Skeletal muscle tissue (tissue), 4 donors: ENCODE measurements around the gene AHCTF1. TPM values are rescaled to one million over a fixed set of nuclear protein-coding genes. Genes with fewer than 3 reads are reported as not detected.

ENCODE experiments used
- H3K27ac ChIP-seq: one replicate; pipeline ENCODE4 v1.7.0; 2013; ENCODE audit warnings: mild to moderate bottlenecking, low read depth, low read length, inconsistent platforms
- H3K27me3 ChIP-seq, 3 donors: one replicate each; pipeline ENCODE4 v1.7.0; 2013; ENCODE audit warnings: low read length in 3 of 3; ENCODE audit not compliant: control insufficient read depth in 3 of 3, insufficient read depth in 3 of 3
- H3K36me3 ChIP-seq, 3 donors: one replicate each; pipeline ENCODE4 v1.7.0; 2013; ENCODE audit warnings: low read length in 3 of 3; ENCODE audit not compliant: control insufficient read depth in 3 of 3, insufficient read depth in 3 of 3
- H3K4me1 ChIP-seq, 3 donors: one replicate each; pipeline ENCODE4 v1.7.0; 2013; ENCODE audit warnings: low read length in 3 of 3, mild to moderate bottlenecking in 3 of 3; ENCODE audit not compliant: control insufficient read depth in 3 of 3, insufficient read depth in 3 of 3
- H3K4me3 ChIP-seq, 3 donors: one replicate each; pipeline ENCODE4 v1.7.0; 2013; ENCODE audit warnings: low read length in 3 of 3
- H3K9ac ChIP-seq, 3 donors: one replicate each; pipeline ENCODE4 v1.7.0; 2013; ENCODE audit warnings: low read length in 3 of 3, mild to moderate bottlenecking in 3 of 3, moderate library complexity in 2 of 3, low read depth in 1 of 3
- H3K9me3 ChIP-seq, 3 donors: one replicate each; pipeline ENCODE4 v1.7.0; 2013; ENCODE audit warnings: low read length in 3 of 3; ENCODE audit not compliant: control insufficient read depth in 3 of 3
- total RNA-seq: library from RNA; depleted of rRNA; stranded (reverse); fragments of >200 nt; gene quantifications from one replicate; pipeline ENCODE4 v1.2.3, GENCODE V29; 2014
- donor health status: Osteomylitis.

Gene AHCTF1
- total RNA-seq, 1 donor from 2014 or later = 19.3 TPM

GRCh38 chr1:246803883-246804282 lies 127.9 kb downstream of the AHCTF1 start:
- no peak overlapping the region for H3K27ac ChIP-seq
- peaks cover 3 to 4% (median 3%) of the 10 kb centered on the region in 3 donors for H3K4me1 ChIP-seq
- no peaks in the 10 kb centered on the region for H3K9me3 ChIP-seq
- H3K9ac ChIP-seq = no peak overlapping the region
- no peaks in the 10 kb centered on the region for H3K36me3 ChIP-seq
- no peaks in the 10 kb centered on the region for H3K27me3 ChIP-seq
- no peak overlapping the region for H3K4me3 ChIP-seq

GRCh38 chr1:246803373-246803772 lies 128.4 kb downstream of the AHCTF1 start:
- no peak overlapping the region for H3K27ac ChIP-seq
- no peaks in the 10 kb centered on the region for H3K27me3 ChIP-seq
- no peak overlapping the region for H3K9ac ChIP-seq
- H3K9me3 ChIP-seq = no peaks in the 10 kb centered on the region
- H3K4me3 ChIP-seq = no peak overlapping the region
- peaks cover 8 to 9% (median 8%) of the 10 kb centered on the region in 3 donors for H3K4me1 ChIP-seq
- no peaks in the 10 kb centered on the region for H3K36me3 ChIP-seq

- H3K27me3 ChIP-seq = no peaks in the 10 kb centered on the region
- H3K36me3 ChIP-seq = no peaks in the 10 kb centered on the region
- H3K4me1 ChIP-seq = peaks cover 12 to 13% (median 13%) of the 10 kb centered on the region in 3 donors
- no peak overlapping the region for H3K4me3 ChIP-seq
- no peak overlapping the region for H3K9ac ChIP-seq
- H3K9me3 ChIP-seq = no peaks in the 10 kb centered on the region
- no peak overlapping the region for H3K27ac ChIP-seq
These were observed 130.3 kb downstream of the AHCTF1 start for GRCh38 chr1:246801241-246802020.

GRCh38 chr1:246800756-246801155 lies 131.0 kb downstream of the AHCTF1 start:
- Histone ChIP-seq H3K36me3 (no peaks in the 10 kb centered on the region), H3K9me3 (no peaks in the 10 kb centered on the region), H3K4me3 (no peak overlapping the region), H3K4me1 (peaks cover 12 to 13% (median 13%) of the 10 kb centered on the region in 3 donors), H3K27ac (no peak overlapping the region), H3K9ac (no peak overlapping the region), H3K27me3 (no peaks in the 10 kb centered on the region)

- Histone ChIP-seq H3K9me3 (no peaks in the 10 kb centered on the region), H3K36me3 (no peaks in the 10 kb centered on the region), H3K27ac (no peak overlapping the region), H3K9ac (no peak overlapping the region), H3K27me3 (peaks cover 0 to 1% (median 0%) of the 10 kb centered on the region in 3 donors), H3K4me1 (peaks cover 13 to 16% (median 13%) of the 10 kb centered on the region in 3 donors), H3K4me3 (no peak overlapping the region)
These were observed 131.4 kb downstream of the AHCTF1 start for GRCh38 chr1:246800356-246800755.

- Histone ChIP-seq H3K36me3 (no peaks in the 10 kb centered on the region), H3K9me3 (no peaks in the 10 kb centered on the region), H3K27me3 (peaks cover 0 to 5% (median 4%) of the 10 kb centered on the region in 3 donors), H3K4me1 (peaks cover 20 to 30% (median 26%) of the 10 kb centered on the region in 3 donors), H3K27ac (peak overlapping the region; percentile 74), H3K9ac (peak overlapping the region; percentile 37 to 57 (median 48)), H3K4me3 (peak overlapping the region in 1 of 3 donors; percentile 13)
These were observed 132.9 kb downstream of the AHCTF1 start for GRCh38 chr1:246798606-246799496.

- Histone ChIP-seq H3K27me3 (peaks cover under 1 to 9% (median 9%) of the 10 kb centered on the region in 3 donors), H3K27ac (peak overlapping the region; percentile 74), H3K36me3 (no peaks in the 10 kb centered on the region), H3K4me1 (peaks cover 20 to 34% (median 26%) of the 10 kb centered on the region in 3 donors), H3K9ac (peak overlapping the region in 2 of 3 donors; percentile 17 to 57), H3K9me3 (no peaks in the 10 kb centered on the region), H3K4me3 (peak overlapping the region in 1 of 3 donors; percentile 13)
These were observed 133.6 kb downstream of the AHCTF1 start for GRCh38 chr1:246798107-246798506.

GRCh38 chr1:246797597-246797996 lies 134.2 kb downstream of the AHCTF1 start:
- Histone ChIP-seq H3K4me3 (no peak overlapping the region), H3K36me3 (no peaks in the 10 kb centered on the region), H3K27ac (no peak overlapping the region), H3K9me3 (no peaks in the 10 kb centered on the region), H3K9ac (no peak overlapping the region), H3K4me1 (peaks cover 20 to 36% (median 26%) of the 10 kb centered on the region in 3 donors), H3K27me3 (peaks cover 4 to 15% (median 9%) of the 10 kb centered on the region in 3 donors)

- H3K4me3 ChIP-seq = no peak overlapping the region
- H3K9me3 ChIP-seq = no peaks in the 10 kb centered on the region
- H3K9ac ChIP-seq = no peak overlapping the region
- no peaks in the 10 kb centered on the region for H3K36me3 ChIP-seq
- H3K4me1 ChIP-seq = peaks cover 20 to 36% (median 26%) of the 10 kb centered on the region in 3 donors
- peaks cover 4 to 15% (median 9%) of the 10 kb centered on the region in 3 donors for H3K27me3 ChIP-seq
- H3K27ac ChIP-seq = no peak overlapping the region
These were observed 134.6 kb downstream of the AHCTF1 start for GRCh38 chr1:246797157-246797556.
